GM12892 (cell line): ENCODE data around the gene URB2. TPM values are rescaled to one million over a fixed set of nuclear protein-coding genes. Genes with fewer than 3 reads are reported as not detected.
A peak's percentile ranks its signal among the peaks of the same experiment; 100 is the strongest.

Source experiments
- DNase-seq: peaks from one replicate; pipeline ENCODE4 v3.0.0; 2011; ENCODE audit not compliant: insufficient read length
- FAIRE-seq: peaks from 2 replicates; lab custom pipeline; 2011; peaks lifted over from hg19 to GRCh38; lab: Jason Lieb, UNC
- POLR2A ChIP-seq: IDR thresholded peaks from 2 replicates; pipeline ENCODE4 v1.6.1; 2011; ENCODE audit warnings: low read depth, low read length, control low read depth
- POLR2AphosphoS5 ChIP-seq: IDR thresholded peaks from 2 replicates; pipeline ENCODE4 v1.6.1; 2011; ENCODE audit warnings: low read depth, low read length, control low read depth
- TAF1 ChIP-seq: IDR thresholded peaks from 2 replicates; pipeline ENCODE4 v1.6.1; 2011; ENCODE audit warnings: low read depth, mild to moderate bottlenecking, control low read depth, low read length, borderline replicate concordance
- polyA plus RNA-seq: library from polyadenylated mRNA; unstranded; fragments of >200 nt; gene quantifications from one replicate; pipeline ENCODE4 v1.2.1, GENCODE V29; 2012; ENCODE audit warnings: missing spikeins, inconsistent platforms; ENCODE audit not compliant: missing spikeins

URB2 gene
- 6.7 TPM for polyA plus RNA-seq

DNA sequence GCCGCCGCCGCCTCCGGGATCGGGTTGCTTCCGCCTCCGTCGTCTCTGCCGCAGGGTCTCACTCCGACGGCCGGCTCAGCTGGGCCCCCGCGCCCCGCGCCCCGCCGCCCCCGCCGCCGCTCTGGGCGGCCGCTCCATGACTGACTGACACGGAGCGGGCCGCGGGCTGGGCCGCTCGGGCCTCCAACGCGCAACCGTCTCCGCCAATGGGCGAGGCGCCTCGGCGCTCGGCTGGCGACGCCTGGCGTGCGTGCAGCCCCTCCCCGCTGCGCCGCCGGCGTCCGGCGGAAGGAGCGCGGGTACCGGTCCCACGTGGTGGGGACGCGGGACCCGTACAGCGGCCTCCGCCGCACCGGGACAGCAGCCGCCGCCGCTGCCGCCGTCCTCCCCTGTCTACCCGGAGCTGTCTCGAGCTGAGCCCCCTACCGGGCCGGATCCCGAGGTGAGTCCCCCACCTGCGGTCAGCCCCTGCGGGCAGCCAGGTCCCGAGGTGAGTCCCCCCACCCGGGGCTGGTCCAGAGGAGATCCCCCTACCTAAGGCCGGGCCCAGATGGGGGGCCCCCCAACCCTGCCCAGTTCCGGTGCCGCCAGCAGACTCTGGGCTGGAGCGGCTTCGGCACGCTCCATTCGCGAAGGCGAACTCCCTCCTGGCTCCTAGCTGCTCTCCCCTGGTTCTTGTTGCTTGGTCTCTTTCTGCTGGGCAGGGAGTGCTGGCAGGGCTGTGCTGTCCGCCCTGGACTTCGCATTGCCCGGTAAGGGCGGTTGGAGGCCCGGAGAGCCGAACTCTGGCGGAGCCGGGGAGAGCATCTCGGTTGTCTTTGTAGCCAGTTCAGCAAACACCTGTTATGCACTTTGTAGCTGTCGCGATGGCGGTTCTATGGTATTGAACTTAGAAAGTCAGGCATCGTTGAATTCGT lies at the start of gene URB2, which contains the start of gene TAF5L:
Gene URB2, plus strand, starts transcription at position 333 of the 917 bp plus-strand sequence. CDS start 1,387 bp downstream, outside the sequence.
Gene TAF5L, minus strand, starts transcription at position 208 of the 917 bp plus-strand sequence. CDS start 11,640 bp downstream, outside the sequence.
- FAIRE-seq (peak; percentile 98), DNase-seq (peak; percentile 93)
- peak; percentile 84 for TF ChIP-seq TAF1
- TF ChIP-seq POLR2AphosphoS5, result peak; percentile 58; the same call in 1 of the 2 replicates
- TF ChIP-seq POLR2A, result peak; percentile 82

- no peak for DNase-seq
- no peak for TF ChIP-seq POLR2AphosphoS5
- TF ChIP-seq TAF1, result no peak
- no peak for TF ChIP-seq POLR2A
- FAIRE-seq, result no peak
Measured at GRCh38 chr1:229578168-229579058, 47.6 kb upstream of the URB2 start.

GRCh38 chr1:229579059-229579673 lies 46.9 kb upstream of the URB2 start:
- TF ChIP-seq POLR2AphosphoS5, result no peak
- no peak for TF ChIP-seq TAF1
- TF ChIP-seq POLR2A, result no peak
- FAIRE-seq (peak; percentile 5), DNase-seq (peak; percentile 13)

- FAIRE-seq, result no peak
- no peak for DNase-seq
- TF ChIP-seq POLR2AphosphoS5 (no peak), TAF1 (no peak), POLR2A (no peak)
Measured at GRCh38 chr1:229581485-229581884, 44.6 kb upstream of the URB2 start.

DNA sequence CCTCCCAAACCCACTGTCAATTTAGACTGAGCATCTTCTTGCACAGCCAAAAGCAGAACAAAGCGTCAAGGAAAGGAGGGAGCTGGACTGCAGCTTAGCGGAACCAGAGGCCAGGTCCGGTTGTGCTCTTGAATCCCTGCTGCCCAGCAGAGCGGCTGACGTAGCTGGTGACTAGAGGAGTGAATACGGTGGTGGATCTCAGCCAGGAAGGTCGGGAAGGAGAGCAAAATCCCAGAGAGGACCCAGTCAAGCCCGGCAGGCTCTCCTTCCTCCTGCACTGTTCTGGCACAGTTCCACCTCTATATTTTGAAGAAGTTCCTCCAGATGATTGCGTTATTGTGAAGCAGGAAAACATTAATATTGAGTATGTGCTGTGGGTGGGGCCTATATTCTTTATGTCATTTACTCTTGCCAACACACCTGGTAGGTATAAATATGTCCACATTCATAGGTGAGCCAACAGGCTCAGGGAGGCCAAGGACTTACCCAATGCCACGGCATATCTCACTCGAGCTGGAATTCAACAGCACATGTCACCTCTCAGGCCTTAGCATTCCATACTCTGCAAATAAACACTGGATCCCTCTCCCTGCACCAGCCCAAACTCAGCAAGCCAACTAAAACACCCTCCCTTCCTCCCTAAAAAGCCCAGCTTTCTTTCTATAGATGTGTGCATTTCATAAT lies 43.9 kb upstream of the URB2 start:
- no peak for TF ChIP-seq TAF1
- no peak for TF ChIP-seq POLR2A
- TF ChIP-seq POLR2AphosphoS5, result no peak
- DNase-seq (no peak), FAIRE-seq (no peak)

DNA sequence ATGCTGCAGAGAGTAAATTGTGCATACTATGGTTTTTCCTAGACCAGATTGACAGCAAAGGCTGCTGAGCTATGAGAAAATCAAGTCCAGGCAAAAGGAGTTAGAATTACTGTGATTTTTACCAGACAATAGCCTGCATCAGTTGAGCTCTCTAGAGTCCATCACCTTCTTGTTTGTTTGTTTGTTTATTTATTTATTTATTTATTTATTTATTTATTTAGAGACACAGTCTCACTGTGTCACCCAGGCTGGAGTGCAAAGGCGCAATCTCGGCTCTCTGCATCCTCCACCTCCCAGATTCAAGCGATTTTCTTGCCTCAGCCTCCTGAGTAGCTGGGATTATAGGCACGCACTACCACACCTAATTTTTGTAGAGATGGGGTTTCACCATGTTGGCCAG lies 43.3 kb upstream of the URB2 start:
- no peak for DNase-seq
- TF ChIP-seq POLR2AphosphoS5, result no peak
- no peak for TF ChIP-seq TAF1
- TF ChIP-seq POLR2A, result no peak
- FAIRE-seq, result no peak

- TF ChIP-seq POLR2AphosphoS5 (no peak), POLR2A (no peak), TAF1 (no peak)
- no peak for FAIRE-seq
- DNase-seq, result no peak
Measured at GRCh38 chr1:229585338-229585737, 40.7 kb upstream of the URB2 start.

DNA sequence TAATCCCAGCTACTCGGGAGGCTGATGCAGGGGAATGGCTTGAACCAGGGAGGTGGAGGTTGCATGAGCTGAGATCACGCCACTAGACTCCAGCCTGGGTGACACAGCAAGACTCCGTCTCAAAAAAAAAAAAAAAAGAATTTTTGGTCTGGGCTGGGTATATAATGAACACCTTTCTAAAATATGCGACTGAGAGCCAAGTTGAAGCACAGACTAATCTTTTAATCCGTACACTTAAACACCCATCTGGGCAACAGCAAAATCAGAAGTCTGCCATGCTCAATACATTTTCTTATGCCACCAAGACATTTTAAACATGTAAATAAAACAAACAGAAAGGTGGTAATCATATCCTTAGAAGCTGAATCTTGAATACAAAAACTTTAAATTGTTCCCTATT lies 35.9 kb upstream of the URB2 start:
- TF ChIP-seq POLR2AphosphoS5 (no peak), TAF1 (no peak), POLR2A (no peak)
- DNase-seq (no peak), FAIRE-seq (no peak)

DNA sequence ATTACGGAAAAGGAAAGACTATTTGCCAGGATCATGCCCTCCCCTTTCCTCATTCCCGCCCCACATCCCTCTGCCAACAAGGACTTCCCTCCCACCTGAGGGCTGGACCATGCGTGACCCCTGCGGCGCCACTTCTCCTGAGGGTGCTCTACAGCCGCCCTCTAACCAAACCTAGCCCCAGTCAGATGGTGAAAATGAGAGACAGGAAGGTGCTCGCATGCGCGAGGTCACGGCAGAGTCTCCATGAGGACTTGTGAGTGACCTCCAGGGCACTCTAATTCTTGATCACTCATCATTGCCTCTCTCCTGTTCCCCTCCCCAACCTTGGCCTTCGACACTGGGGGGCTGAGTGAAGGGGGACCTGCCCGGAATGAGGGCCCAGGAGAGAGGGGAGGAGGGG lies 32.2 kb upstream of the URB2 start:
- FAIRE-seq, result no peak
- TF ChIP-seq POLR2AphosphoS5 (no peak), TAF1 (no peak)
- no peak for DNase-seq
